ENCODE measurements around the gene TRIM7.

- TF ChIP-seq, protein P1, sequence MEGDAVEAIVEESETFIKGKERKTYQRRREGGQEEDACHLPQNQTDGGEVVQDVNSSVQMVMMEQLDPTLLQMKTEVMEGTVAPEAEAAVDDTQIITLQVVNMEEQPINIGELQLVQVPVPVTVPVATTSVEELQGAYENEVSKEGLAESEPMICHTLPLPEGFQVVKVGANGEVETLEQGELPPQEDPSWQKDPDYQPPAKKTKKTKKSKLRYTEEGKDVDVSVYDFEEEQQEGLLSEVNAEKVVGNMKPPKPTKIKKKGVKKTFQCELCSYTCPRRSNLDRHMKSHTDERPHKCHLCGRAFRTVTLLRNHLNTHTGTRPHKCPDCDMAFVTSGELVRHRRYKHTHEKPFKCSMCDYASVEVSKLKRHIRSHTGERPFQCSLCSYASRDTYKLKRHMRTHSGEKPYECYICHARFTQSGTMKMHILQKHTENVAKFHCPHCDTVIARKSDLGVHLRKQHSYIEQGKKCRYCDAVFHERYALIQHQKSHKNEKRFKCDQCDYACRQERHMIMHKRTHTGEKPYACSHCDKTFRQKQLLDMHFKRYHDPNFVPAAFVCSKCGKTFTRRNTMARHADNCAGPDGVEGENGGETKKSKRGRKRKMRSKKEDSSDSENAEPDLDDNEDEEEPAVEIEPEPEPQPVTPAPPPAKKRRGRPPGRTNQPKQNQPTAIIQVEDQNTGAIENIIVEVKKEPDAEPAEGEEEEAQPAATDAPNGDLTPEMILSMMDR (IDR thresholded peaks at IDR 0.05), result peak; percentile 36
- TF ChIP-seq EZH2 (IDR thresholded peaks at IDR 0.05; ENCODE audit: borderline replicate concordance, insufficient read depth, low read depth, low read length, poor library complexity, severe bottlenecking), result no peak
Measured at GRCh38 chr5:181167814-181168488, 37.0 kb downstream of the TRIM7 start.
